ENCODE results near the gene BEND6.

Gene BEND6

GRCh38 chr6:57063847-57064246 is 108.9 kb downstream of the BEND6 start:
- Histone ChIP-seq H3K27me3 (ENCODE audit: control insufficient read depth, insufficient read depth, low read length) (no peaks in the 10 kb centered on the region), H3K27ac (ENCODE audit: low read depth, low read length) (no peak overlapping the region), H3K9ac (ENCODE audit: low read length) (no peak overlapping the region), H3K4me3 (ENCODE audit: low read length) (no peak overlapping the region), H3K4me1 (ENCODE audit: control insufficient read depth, insufficient read depth, low read length) (no peaks in the 10 kb centered on the region), H3K36me3 (ENCODE audit: control insufficient read depth, insufficient read depth, low read length) (peaks cover 2% of the 10 kb centered on the region)

- H3K4me1 ChIP-seq (ENCODE audit: control insufficient read depth, insufficient read depth, low read length), result no peaks in the 10 kb centered on the region
- H3K9ac ChIP-seq (ENCODE audit: low read length), result no peak overlapping the region
- peaks cover 2% of the 10 kb centered on the region for H3K36me3 ChIP-seq (ENCODE audit: control insufficient read depth, insufficient read depth, low read length)
- no peak overlapping the region for H3K27ac ChIP-seq (ENCODE audit: low read depth, low read length)
- H3K27me3 ChIP-seq (ENCODE audit: control insufficient read depth, insufficient read depth, low read length), result no peaks in the 10 kb centered on the region
- H3K4me3 ChIP-seq (ENCODE audit: low read length), result no peak overlapping the region
These were observed 109.9 kb downstream of the BEND6 start for GRCh38 chr6:57064809-57065208.

- Histone ChIP-seq H3K9ac (ENCODE audit: low read length) (no peak overlapping the region), H3K27me3 (ENCODE audit: control insufficient read depth, insufficient read depth, low read length) (no peaks in the 10 kb centered on the region), H3K4me3 (ENCODE audit: low read length) (no peak overlapping the region), H3K36me3 (ENCODE audit: control insufficient read depth, insufficient read depth, low read length) (no peaks in the 10 kb centered on the region), H3K27ac (ENCODE audit: low read depth, low read length) (no peak overlapping the region), H3K4me1 (ENCODE audit: control insufficient read depth, insufficient read depth, low read length) (no peaks in the 10 kb centered on the region)
These were observed 113.2 kb downstream of the BEND6 start for GRCh38 chr6:57068061-57068460.

GRCh38 chr6:57069228-57069627 is 114.3 kb downstream of the BEND6 start:
- no peak overlapping the region for H3K9ac ChIP-seq (ENCODE audit: low read length)
- H3K36me3 ChIP-seq (ENCODE audit: control insufficient read depth, insufficient read depth, low read length), result no peaks in the 10 kb centered on the region
- H3K4me3 ChIP-seq (ENCODE audit: low read length), result no peak overlapping the region
- no peaks in the 10 kb centered on the region for H3K4me1 ChIP-seq (ENCODE audit: control insufficient read depth, insufficient read depth, low read length)
- no peaks in the 10 kb centered on the region for H3K27me3 ChIP-seq (ENCODE audit: control insufficient read depth, insufficient read depth, low read length)
- H3K27ac ChIP-seq (ENCODE audit: low read depth, low read length), result no peak overlapping the region

- Histone ChIP-seq H3K36me3 (ENCODE audit: control insufficient read depth, insufficient read depth, low read length) (no peaks in the 10 kb centered on the region), H3K4me3 (ENCODE audit: low read length) (no peak overlapping the region), H3K9ac (ENCODE audit: low read length) (no peak overlapping the region), H3K27ac (ENCODE audit: low read depth, low read length) (no peak overlapping the region), H3K27me3 (ENCODE audit: control insufficient read depth, insufficient read depth, low read length) (no peaks in the 10 kb centered on the region), H3K4me1 (ENCODE audit: control insufficient read depth, insufficient read depth, low read length) (no peaks in the 10 kb centered on the region)
These were observed 115.0 kb downstream of the BEND6 start for GRCh38 chr6:57069920-57070331.

- Histone ChIP-seq H3K4me3 (ENCODE audit: low read length) (no peak overlapping the region), H3K4me1 (ENCODE audit: control insufficient read depth, insufficient read depth, low read length) (no peaks in the 10 kb centered on the region), H3K9ac (ENCODE audit: low read length) (no peak overlapping the region), H3K27me3 (ENCODE audit: control insufficient read depth, insufficient read depth, low read length) (no peaks in the 10 kb centered on the region), H3K27ac (ENCODE audit: low read depth, low read length) (no peak overlapping the region), H3K36me3 (ENCODE audit: control insufficient read depth, insufficient read depth, low read length) (no peaks in the 10 kb centered on the region)
These were observed 117.2 kb downstream of the BEND6 start for GRCh38 chr6:57072108-57072507.

GRCh38 chr6:57074383-57074782 is 119.5 kb downstream of the BEND6 start:
- Histone ChIP-seq H3K27ac (ENCODE audit: low read depth, low read length) (no peak overlapping the region), H3K9ac (ENCODE audit: low read length) (no peak overlapping the region), H3K27me3 (ENCODE audit: control insufficient read depth, insufficient read depth, low read length) (no peaks in the 10 kb centered on the region), H3K4me1 (ENCODE audit: control insufficient read depth, insufficient read depth, low read length) (no peaks in the 10 kb centered on the region), H3K36me3 (ENCODE audit: control insufficient read depth, insufficient read depth, low read length) (no peaks in the 10 kb centered on the region), H3K4me3 (ENCODE audit: low read length) (no peak overlapping the region)

- Histone ChIP-seq H3K36me3 (ENCODE audit: control insufficient read depth, insufficient read depth, low read length) (no peaks in the 10 kb centered on the region), H3K27me3 (ENCODE audit: control insufficient read depth, insufficient read depth, low read length) (no peaks in the 10 kb centered on the region), H3K9ac (ENCODE audit: low read length) (no peak overlapping the region)
These were observed 120.2 kb downstream of the BEND6 start for GRCh38 chr6:57075092-57075491.

More at GRCh38 chr6:57075092-57075491, 120.2 kb downstream of the BEND6 start:
- H3K4me3 ChIP-seq (ENCODE audit: low read length), result no peak overlapping the region
- no peak overlapping the region for H3K27ac ChIP-seq (ENCODE audit: low read depth, low read length)
- H3K4me1 ChIP-seq (ENCODE audit: control insufficient read depth, insufficient read depth, low read length), result no peaks in the 10 kb centered on the region

All from rectal smooth muscle tissue (tissue), 1 donor.